Measurements from ENCODE around the gene OSBPL7.

DNA sequence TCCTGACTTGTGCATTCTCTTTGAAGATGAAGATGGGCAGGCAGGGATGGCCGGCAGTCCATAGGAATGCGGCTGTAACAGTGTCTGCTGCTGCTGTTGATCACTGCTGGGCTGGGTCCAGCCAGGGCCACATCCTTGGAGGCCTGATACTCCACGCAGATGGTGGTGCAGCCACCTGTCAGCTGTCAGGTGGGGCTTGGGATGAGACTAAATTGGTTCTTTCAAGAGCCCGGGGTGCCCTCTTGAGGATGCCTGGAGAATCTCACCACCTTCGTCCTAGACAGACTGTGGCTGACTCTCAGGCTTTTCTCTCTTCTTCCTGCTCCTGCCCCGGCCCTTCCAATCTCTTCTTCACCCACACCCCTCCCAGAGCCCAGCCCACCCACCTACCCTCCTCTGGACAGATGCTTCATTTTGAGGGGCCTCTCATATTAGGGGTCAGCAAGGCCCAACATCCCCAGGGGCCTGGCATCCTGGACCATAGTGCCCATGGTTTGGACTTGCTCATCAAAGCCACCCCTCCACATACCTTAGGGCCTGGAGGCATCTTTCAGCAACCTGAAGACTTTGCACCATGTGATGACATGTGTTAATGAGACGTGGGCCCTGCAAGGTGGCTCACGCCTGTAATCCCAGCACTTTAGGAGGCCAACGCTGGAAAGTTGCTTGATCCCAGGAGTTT, 19.1 kb downstream of the OSBPL7 start:
- TF ChIP-seq, protein P1, sequence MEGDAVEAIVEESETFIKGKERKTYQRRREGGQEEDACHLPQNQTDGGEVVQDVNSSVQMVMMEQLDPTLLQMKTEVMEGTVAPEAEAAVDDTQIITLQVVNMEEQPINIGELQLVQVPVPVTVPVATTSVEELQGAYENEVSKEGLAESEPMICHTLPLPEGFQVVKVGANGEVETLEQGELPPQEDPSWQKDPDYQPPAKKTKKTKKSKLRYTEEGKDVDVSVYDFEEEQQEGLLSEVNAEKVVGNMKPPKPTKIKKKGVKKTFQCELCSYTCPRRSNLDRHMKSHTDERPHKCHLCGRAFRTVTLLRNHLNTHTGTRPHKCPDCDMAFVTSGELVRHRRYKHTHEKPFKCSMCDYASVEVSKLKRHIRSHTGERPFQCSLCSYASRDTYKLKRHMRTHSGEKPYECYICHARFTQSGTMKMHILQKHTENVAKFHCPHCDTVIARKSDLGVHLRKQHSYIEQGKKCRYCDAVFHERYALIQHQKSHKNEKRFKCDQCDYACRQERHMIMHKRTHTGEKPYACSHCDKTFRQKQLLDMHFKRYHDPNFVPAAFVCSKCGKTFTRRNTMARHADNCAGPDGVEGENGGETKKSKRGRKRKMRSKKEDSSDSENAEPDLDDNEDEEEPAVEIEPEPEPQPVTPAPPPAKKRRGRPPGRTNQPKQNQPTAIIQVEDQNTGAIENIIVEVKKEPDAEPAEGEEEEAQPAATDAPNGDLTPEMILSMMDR (IDR thresholded peaks at IDR 0.05), result peak in 3 of 4 experiments; percentile 15 to 32 (median 26)
- TF ChIP-seq EP300 (IDR thresholded peaks at IDR 0.05), result no peak

All from sigmoid colon (tissue), 4 donors.